Calu3 (cell line): ENCODE measurements around the gene LSM14A. TPM values are rescaled to one million over a fixed set of nuclear protein-coding genes. Genes with fewer than 3 reads are reported as not detected.
A peak's percentile ranks its signal among the peaks of the same experiment; 100 is the strongest.

ENCODE experiments used
- BruUV-seq: library from RNA; stranded (reverse); fragments of 400-500 nt; replicated peaks from 2 replicates; lab custom pipeline; 2021; lab: Mats Ljungman, UMichigan
- CTCF ChIA-PET: fragments of 300-600 bp; sonication (Branson Sonifier 250); formaldehyde crosslinking; loops from one replicate; lab custom pipeline; 2022; ENCODE audit warnings: antibody characterized with exemption; lab: Charles Lee
- DNase-seq: peaks from one replicate; pipeline ENCODE4 v3.0.0; 2022
- H3K27ac Mint-ChIP-seq: one replicate; pipeline ENCODE4 v1.8.0; 2022; ENCODE audit warnings: mixed read lengths; ENCODE audit not compliant: unreplicated experiment
- H3K27me3 Mint-ChIP-seq: one replicate; pipeline ENCODE4 v1.8.0; 2022; ENCODE audit warnings: mixed read lengths; ENCODE audit not compliant: unreplicated experiment
- H3K36me3 Mint-ChIP-seq: one replicate; pipeline ENCODE4 v1.8.0; 2022; ENCODE audit warnings: mild to moderate bottlenecking, moderate library complexity, mixed read lengths; ENCODE audit not compliant: insufficient read depth, unreplicated experiment
- H3K4me1 Mint-ChIP-seq: one replicate; pipeline ENCODE4 v1.8.0; 2022; ENCODE audit warnings: mild to moderate bottlenecking, low read depth, mixed read lengths; ENCODE audit not compliant: unreplicated experiment
- H3K4me3 Mint-ChIP-seq: one replicate; pipeline ENCODE4 v1.8.0; 2022; ENCODE audit warnings: mild to moderate bottlenecking, low read depth, moderate library complexity, mixed read lengths; ENCODE audit not compliant: unreplicated experiment
- H3K9me3 Mint-ChIP-seq: one replicate; pipeline ENCODE4 v1.8.0; 2022; ENCODE audit warnings: low read depth, mixed read lengths; ENCODE audit not compliant: unreplicated experiment
- intact Hi-C: fragments of 100-400 bp; cut with micrococcal nuclease; formaldehyde crosslinking; loops from one replicate; pipeline ENCODE4 v1.10.0; 2022; ENCODE audit not compliant: unreplicated experiment
- total RNA-seq: library from RNA; stranded (reverse); gene quantifications from 2 replicates; pipeline ENCODE4 v1.2.3, GENCODE V29; 2022
- TF ChIP-seq, protein P1 (sequence below): fragments of 200-600 bp; IDR thresholded peaks from one replicate; pipeline ENCODE4 v1.8.0; 2022; ENCODE audit warnings: antibody characterized with exemption; ENCODE audit not compliant: unreplicated experiment

Gene LSM14A
- total RNA-seq, 1 experiment from 2014 or later = 131 TPM

DNA sequence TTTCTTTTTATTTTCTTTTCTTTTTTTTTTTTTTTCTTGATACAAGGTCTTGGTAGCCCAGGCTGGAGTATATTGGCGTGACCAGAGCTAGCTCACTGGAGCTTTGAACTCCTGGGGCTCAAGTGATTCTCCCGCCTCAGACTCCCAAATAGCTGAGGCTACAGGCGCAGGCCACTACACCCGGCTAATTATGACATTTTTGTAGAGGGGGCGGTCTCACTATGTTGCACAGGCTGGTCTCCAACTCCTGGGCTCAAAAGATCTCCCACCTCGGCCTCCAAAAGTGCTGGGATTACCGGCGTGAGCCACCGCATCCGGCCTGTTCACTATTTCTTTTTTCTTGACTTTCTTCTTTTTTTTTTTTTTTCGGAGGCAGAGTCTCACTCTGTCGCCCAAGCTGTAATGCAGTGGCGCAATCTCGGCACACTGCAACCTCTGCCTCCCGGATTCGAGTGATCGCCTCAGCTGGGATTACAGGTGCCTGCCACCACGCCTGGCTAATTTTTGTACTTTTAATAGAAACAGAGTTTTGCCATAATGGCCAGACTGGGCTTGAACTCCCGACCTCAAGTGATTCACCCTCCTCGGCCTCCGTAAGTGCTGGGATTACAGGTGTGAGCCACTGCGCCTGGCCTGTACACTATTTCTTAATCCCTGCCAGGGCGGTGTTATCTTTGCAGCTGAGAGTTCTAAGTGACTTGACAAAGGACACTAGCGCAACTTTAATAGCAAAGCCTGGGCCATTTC is 37.1 kb upstream of the LSM14A start:
- peak overlapping the region; percentile 97 for H3K4me3 Mint-ChIP-seq
- peaks cover 4% of the 10 kb centered on the region for H3K27me3 Mint-ChIP-seq
- no peak for DNase-seq
- intact Hi-C loops = no loop called here
- no peaks in the 10 kb centered on the region for H3K9me3 Mint-ChIP-seq
- H3K4me1 Mint-ChIP-seq = no peaks in the 10 kb centered on the region
- CTCF ChIA-PET = no interaction called here
- no TSS peak for BruUV-seq
- peaks cover 17% of the 10 kb centered on the region for H3K36me3 Mint-ChIP-seq
- peak overlapping the region; percentile 79 for H3K27ac Mint-ChIP-seq
- TF ChIP-seq, protein P1, sequence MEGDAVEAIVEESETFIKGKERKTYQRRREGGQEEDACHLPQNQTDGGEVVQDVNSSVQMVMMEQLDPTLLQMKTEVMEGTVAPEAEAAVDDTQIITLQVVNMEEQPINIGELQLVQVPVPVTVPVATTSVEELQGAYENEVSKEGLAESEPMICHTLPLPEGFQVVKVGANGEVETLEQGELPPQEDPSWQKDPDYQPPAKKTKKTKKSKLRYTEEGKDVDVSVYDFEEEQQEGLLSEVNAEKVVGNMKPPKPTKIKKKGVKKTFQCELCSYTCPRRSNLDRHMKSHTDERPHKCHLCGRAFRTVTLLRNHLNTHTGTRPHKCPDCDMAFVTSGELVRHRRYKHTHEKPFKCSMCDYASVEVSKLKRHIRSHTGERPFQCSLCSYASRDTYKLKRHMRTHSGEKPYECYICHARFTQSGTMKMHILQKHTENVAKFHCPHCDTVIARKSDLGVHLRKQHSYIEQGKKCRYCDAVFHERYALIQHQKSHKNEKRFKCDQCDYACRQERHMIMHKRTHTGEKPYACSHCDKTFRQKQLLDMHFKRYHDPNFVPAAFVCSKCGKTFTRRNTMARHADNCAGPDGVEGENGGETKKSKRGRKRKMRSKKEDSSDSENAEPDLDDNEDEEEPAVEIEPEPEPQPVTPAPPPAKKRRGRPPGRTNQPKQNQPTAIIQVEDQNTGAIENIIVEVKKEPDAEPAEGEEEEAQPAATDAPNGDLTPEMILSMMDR = no peak

DNA sequence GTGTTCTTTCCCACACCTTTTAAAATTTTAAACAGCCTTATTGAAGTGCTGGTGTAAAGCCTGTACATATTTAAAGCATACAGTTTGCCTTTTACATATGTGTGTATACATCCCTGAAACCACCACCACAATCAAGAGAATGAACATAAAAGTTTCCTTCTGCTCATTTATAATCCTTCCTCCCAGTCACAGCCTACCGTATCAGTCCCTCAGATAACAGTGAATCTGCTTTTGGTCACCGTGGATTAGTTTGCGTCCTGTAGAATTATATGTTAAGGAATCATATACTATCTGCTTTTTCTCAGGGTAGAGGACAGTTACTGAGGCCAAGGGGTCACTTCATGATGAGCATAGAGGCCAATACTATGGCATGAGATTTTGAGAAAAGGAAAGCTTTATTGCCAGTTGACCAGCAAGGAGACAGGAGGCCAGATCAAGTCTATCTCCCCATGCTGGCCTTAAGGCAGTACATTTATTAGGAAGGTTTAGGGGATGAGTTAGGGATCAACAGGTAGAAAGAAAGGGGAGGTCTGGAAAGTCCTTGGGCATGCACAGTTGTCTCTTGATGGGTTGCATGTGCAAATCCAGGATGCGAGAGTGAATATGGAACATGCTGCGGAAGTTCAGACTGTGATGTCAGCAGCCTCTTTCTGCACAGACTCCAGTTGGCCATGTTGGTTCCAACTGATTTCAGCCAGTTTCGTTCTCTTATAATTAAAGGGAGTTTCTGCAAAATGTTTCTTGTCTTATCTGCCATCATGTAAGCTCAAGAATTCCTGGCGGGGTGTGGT is 36.3 kb upstream of the LSM14A start:
- H3K4me3 Mint-ChIP-seq = no peak overlapping the region
- no peak for DNase-seq
- H3K27ac Mint-ChIP-seq = no peak overlapping the region
- peaks cover 17% of the 10 kb centered on the region for H3K36me3 Mint-ChIP-seq
- TF ChIP-seq, protein P1 = no peak
- intact Hi-C loops = no loop called here
- BruUV-seq = no TSS peak
- no peaks in the 10 kb centered on the region for H3K9me3 Mint-ChIP-seq
- no peaks in the 10 kb centered on the region for H3K4me1 Mint-ChIP-seq
- H3K27me3 Mint-ChIP-seq = no peaks in the 10 kb centered on the region
- CTCF ChIA-PET = no interaction called here

DNA sequence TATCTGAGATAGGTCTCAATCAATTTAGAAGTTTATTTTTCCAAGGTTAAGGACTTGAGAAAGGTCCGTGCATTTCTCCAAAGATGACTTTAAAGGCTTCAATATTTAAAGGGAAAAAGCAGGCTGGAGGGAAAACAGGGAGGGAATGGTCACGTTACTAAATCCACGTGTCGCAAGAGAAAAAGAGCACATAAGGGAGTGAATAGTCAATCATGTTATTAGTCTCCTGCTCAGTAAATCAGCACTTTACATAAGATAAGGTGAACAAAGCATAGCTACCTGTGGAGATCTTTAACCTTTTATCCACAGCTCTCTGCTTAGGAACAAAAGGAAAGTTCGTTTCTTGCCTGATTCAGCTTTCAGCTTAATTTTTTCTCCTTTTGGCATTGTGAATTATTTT is 31.3 kb upstream of the LSM14A start:
- TF ChIP-seq, protein P1 = no peak
- no peaks in the 10 kb centered on the region for H3K4me1 Mint-ChIP-seq
- H3K9me3 Mint-ChIP-seq = no peaks in the 10 kb centered on the region
- no peak overlapping the region for H3K4me3 Mint-ChIP-seq
- intact Hi-C loops = no loop called here
- H3K27me3 Mint-ChIP-seq = no peaks in the 10 kb centered on the region
- BruUV-seq = no TSS peak
- H3K36me3 Mint-ChIP-seq = no peaks in the 10 kb centered on the region
- no peak for DNase-seq
- no peak overlapping the region for H3K27ac Mint-ChIP-seq
- CTCF ChIA-PET = interaction anchor here (0.6 kb wide), 1 partner anchor 371 kb away, joined by 3 read pairs; no protein-coding TSS in a partner anchor

DNA sequence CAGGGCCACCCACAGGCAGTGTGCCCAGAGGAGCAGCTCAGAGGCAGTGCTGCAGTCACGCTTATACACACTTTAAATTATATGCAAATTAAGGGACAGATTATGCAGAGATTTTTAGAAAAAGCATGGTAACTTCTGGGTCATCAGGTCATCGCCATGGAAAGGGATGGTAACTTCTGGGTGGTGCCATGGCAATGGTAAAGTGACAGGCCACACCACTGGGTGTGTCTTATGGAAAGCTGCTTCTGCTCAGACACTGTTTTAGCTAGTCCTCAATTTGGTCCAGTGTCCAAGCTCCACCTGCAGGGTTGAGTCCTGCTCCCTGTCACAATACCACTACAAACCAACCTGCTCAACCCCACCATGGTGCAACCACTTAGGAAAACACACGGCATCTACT is 29.9 kb upstream of the LSM14A start:
- H3K4me1 Mint-ChIP-seq = no peaks in the 10 kb centered on the region
- no peak overlapping the region for H3K4me3 Mint-ChIP-seq
- no peaks in the 10 kb centered on the region for H3K9me3 Mint-ChIP-seq
- H3K27ac Mint-ChIP-seq = no peak overlapping the region
- no peak for DNase-seq
- H3K36me3 Mint-ChIP-seq = no peaks in the 10 kb centered on the region
- TF ChIP-seq, protein P1 = no peak
- no peaks in the 10 kb centered on the region for H3K27me3 Mint-ChIP-seq
- CTCF ChIA-PET = no interaction called here
- no TSS peak for BruUV-seq
- intact Hi-C loops = no loop called here
